Kidney (tissue), 14 donors: ENCODE measurements around the gene ARID5B. TPM values are rescaled to one million over a fixed set of nuclear protein-coding genes. Genes with fewer than 3 reads are reported as not detected.
A peak's percentile ranks its signal among the peaks of the same experiment; 100 is the strongest.

Experiments
- DNase-seq, 5 donors: peaks; one replicate each; pipeline ENCODE4 v3.0.0-alpha.2; 2013 to 2020
- FAIRE-seq: peaks from 2 replicates; lab custom pipeline; 2012; peaks lifted over from hg19 to GRCh38; lab: Jason Lieb, UNC
- H3K27ac ChIP-seq, 2 donors: one replicate each; pipeline ENCODE4 v1.7.0; 2013; ENCODE audit warnings: low read depth in 2 of 2, low read length in 2 of 2, inconsistent platforms in 1 of 2
- H3K27me3 ChIP-seq: one replicate; pipeline ENCODE4 v1.7.1; 2013; ENCODE audit warnings: low read length, inconsistent platforms; ENCODE audit not compliant: control insufficient read depth, insufficient read depth
- H3K36me3 ChIP-seq, 3 donors: one replicate each; pipeline versions ENCODE4 v1.7.0 to v1.7.1; 2013; ENCODE audit warnings: low read length in 3 of 3, control low read depth in 1 of 3, inconsistent platforms in 1 of 3; ENCODE audit not compliant: insufficient read depth in 3 of 3, control insufficient read depth in 2 of 3
- H3K4me1 ChIP-seq, 3 donors: one replicate each; pipeline versions ENCODE4 v1.7.0 to v1.7.1; 2013; ENCODE audit warnings: low read length in 3 of 3, inconsistent platforms in 1 of 3, low read depth in 1 of 3; ENCODE audit not compliant: control insufficient read depth in 2 of 3, insufficient read depth in 2 of 3
- H3K4me3 ChIP-seq, 3 donors: one replicate each; pipeline versions ENCODE4 v1.7.0 to v1.8.1; 2013; ENCODE audit warnings: low read length in 3 of 3, control low read depth in 1 of 3, inconsistent platforms in 1 of 3
- H3K9ac ChIP-seq, 3 donors: one replicate each; pipeline versions ENCODE4 v1.7.0 to v1.7.1; 2013; ENCODE audit warnings: low read length in 3 of 3, control low read depth in 1 of 3, inconsistent platforms in 1 of 3
- H3K9me3 ChIP-seq, 3 donors: one replicate each; pipeline versions ENCODE4 v1.7.0 to v1.7.1; 2013; ENCODE audit warnings: low read length in 3 of 3, control low read depth in 1 of 3, inconsistent platforms in 1 of 3; ENCODE audit not compliant: control insufficient read depth in 2 of 3, insufficient read depth in 1 of 3
- CTCF ChIP-seq: IDR thresholded peaks from 3 replicates; pipeline ENCODE4 v1.5.1; 2012; ENCODE audit warnings: mild to moderate bottlenecking, moderate library complexity, borderline replicate concordance; ENCODE audit not compliant: insufficient read depth; ENCODE audit errors: extremely low read depth
- intact Hi-C: fragments of 100-400 bp; cut with DNase I; formaldehyde crosslinking; loops from one replicate; pipeline ENCODE4 v1.11.1; 2022
- polyA plus RNA-seq: library from polyadenylated mRNA; stranded (reverse); fragments of 350-450 nt; fragmentation: Illumina TruSeq; extraction: RNeasy Lipid Tissue Mini Kit (QIAGEN cat#74804); gene quantifications from one replicate; pipeline ENCODE4 v1.2.3, GENCODE V29; 2014; ENCODE audit warnings: low read depth, low replicate concordance; ENCODE audit not compliant: insufficient read depth
- total RNA-seq: library from RNA; stranded (reverse); fragmentation: NEBNext Ultra II Directional; extraction: Animal tissue kit (Norgen Biotek cat#: 25700); gene quantifications from one replicate; pipeline ENCODE4 v1.2.1, GENCODE V29; 2021
- donor health status: control.
- donor health status: control.
- donor health status: control.
- donor health status: control.
- donor health status: control.
- donor health status: DM: yes; HTN: yes; CAD: no.
- donor health status: Normal renal cell carcinoma (clear cell type).

The ARID5B gene
- total and polyA plus RNA-seq, 2 donors from 2014 or later = 8.6 to 77.9 TPM

GRCh38 chr10:61964059-61964709 lies 62.7 kb downstream of the ARID5B start:
- Histone ChIP-seq H3K27me3 (no peaks in the 10 kb centered on the region), H3K9ac (peak overlapping the region in 1 of 3 donors; percentile 42), H3K4me3 (peak overlapping the region in 2 of 3 donors; percentile 29 to 32), H3K4me1 (peaks cover 0 to 16% (median 13%) of the 10 kb centered on the region in 3 donors), H3K36me3 (no peaks in the 10 kb centered on the region), H3K9me3 (no peaks in the 10 kb centered on the region), H3K27ac (peak overlapping the region; percentile 37 to 70)
- DNase-seq = no peak
- intact Hi-C loops = no loop called here
- TF ChIP-seq CTCF = no peak
- no peak for FAIRE-seq

- H3K4me3 ChIP-seq = no peak overlapping the region
- intact Hi-C loops = no loop called here
- no peaks in the 10 kb centered on the region for H3K9me3 ChIP-seq
- TF ChIP-seq CTCF = no peak
- no peak overlapping the region for H3K9ac ChIP-seq
- FAIRE-seq (no peak), DNase-seq (peak in 1 of 5 donors; percentile 49)
- H3K4me1 ChIP-seq = peaks cover 0 to 18% (median 14%) of the 10 kb centered on the region in 3 donors
- no peak overlapping the region for H3K27ac ChIP-seq
- no peaks in the 10 kb centered on the region for H3K27me3 ChIP-seq
- no peaks in the 10 kb centered on the region for H3K36me3 ChIP-seq
Measured at GRCh38 chr10:61964949-61965702, 63.6 kb downstream of the ARID5B start.

GRCh38 chr10:61965703-61966395 lies 64.3 kb downstream of the ARID5B start:
- Histone ChIP-seq H3K36me3 (no peaks in the 10 kb centered on the region), H3K4me1 (peaks cover 0 to 23% (median 15%) of the 10 kb centered on the region in 3 donors), H3K27ac (no peak overlapping the region), H3K4me3 (no peak overlapping the region), H3K9ac (no peak overlapping the region), H3K27me3 (no peaks in the 10 kb centered on the region), H3K9me3 (no peaks in the 10 kb centered on the region)
- no peak for TF ChIP-seq CTCF
- intact Hi-C loops = no loop called here
- DNase-seq = no peak
- FAIRE-seq = no peak
